T-helper 1 cell (primary cell): ENCODE measurements around the gene PRKCZ.
A peak's percentile ranks its signal among the peaks of the same experiment; 100 is the strongest.
"Not testable (repeated sequence)": the region's sequence is repeated elsewhere in the genome, so short reads cannot be mapped to it uniquely, and the experiment has no call there.

Source experiments
- DNase-seq, 5 donors: peaks; one replicate each; pipeline ENCODE4 v3.0.0-alpha.2; 2012 to 2020

The PRKCZ gene

GRCh38 chr1:2090216-2090890 is 40.1 kb downstream of the PRKCZ start:
- no peak for DNase-seq

- DNase-seq: peak in 3 of 5 donors; percentile 10 to 26 (median 21)
Measured at GRCh38 chr1:2091611-2092604, 41.7 kb downstream of the PRKCZ start.

- no peak for DNase-seq
Measured at GRCh38 chr1:2093055-2093454, 42.8 kb downstream of the PRKCZ start.

- DNase-seq: no peak
Measured at GRCh38 chr1:2093636-2094035, 43.4 kb downstream of the PRKCZ start.

GRCh38 chr1:2094269-2095158 is 44.3 kb downstream of the PRKCZ start:
- not testable (repeated sequence) for DNase-seq

GRCh38 chr1:2095394-2095793 is 45.2 kb downstream of the PRKCZ start:
- DNase-seq: no peak

GRCh38 chr1:2095981-2096736 is 45.9 kb downstream of the PRKCZ start:
- no peak for DNase-seq

- no peak for DNase-seq
Measured at GRCh38 chr1:2097386-2098300, 47.4 kb downstream of the PRKCZ start.

- DNase-seq: no peak
Measured at GRCh38 chr1:2098301-2098698, 48.1 kb downstream of the PRKCZ start.

GRCh38 chr1:2098839-2099785 is 48.9 kb downstream of the PRKCZ start:
- no peak for DNase-seq

- DNase-seq: no peak
Measured at GRCh38 chr1:2099886-2100779, 49.9 kb downstream of the PRKCZ start.

- no peak for DNase-seq
Measured at GRCh38 chr1:2100780-2101108, 50.5 kb downstream of the PRKCZ start.

- DNase-seq: no peak
Measured at GRCh38 chr1:2101531-2101930, 51.3 kb downstream of the PRKCZ start.

GRCh38 chr1:2101946-2102345 is 51.7 kb downstream of the PRKCZ start:
- no peak for DNase-seq

GRCh38 chr1:2102753-2103152 is 52.5 kb downstream of the PRKCZ start:
- no peak for DNase-seq

- no peak for DNase-seq
Measured at GRCh38 chr1:2103266-2103900, 53.2 kb downstream of the PRKCZ start.

- no peak for DNase-seq
Measured at GRCh38 chr1:2103901-2104590, 53.8 kb downstream of the PRKCZ start.
